Activated naive CD8-positive, alpha-beta T cell treated with anti-CD3 and anti-CD28 coated beads, Interleukin-2, amount 10 ng/mL, durations not matched to agents 7 days and 5 days (primary cell): Measurements from ENCODE around the gene CDH4. TPM values are rescaled to one million over a fixed set of nuclear protein-coding genes. Genes with fewer than 3 reads are reported as not detected.

ENCODE experiments used
- ATAC-seq: fragments of 150-1000 bp; cut with Tn5 transposase; one replicate; pipeline ENCODE4 v1.10.0; 2021; ENCODE audit warnings: low read depth, moderate library complexity
- POLR2A ChIA-PET: fragments of 350-600 bp; sonication (Branson Sonifier 250); formaldehyde crosslinking; loops from one replicate; lab custom pipeline; 2021; ENCODE audit warnings: antibody characterized with exemption; lab: Charles Lee
- DNase-seq: peaks from one replicate; pipeline ENCODE4 v3.0.0; 2021
- H3K27ac Mint-ChIP-seq: one replicate; pipeline ENCODE4 v1.8.0; 2022; ENCODE audit warnings: mild to moderate bottlenecking, mixed read lengths
- H3K27me3 Mint-ChIP-seq: one replicate; pipeline ENCODE4 v1.8.0; 2022; ENCODE audit warnings: mild to moderate bottlenecking, moderate library complexity, mixed read lengths
- H3K36me3 Mint-ChIP-seq: one replicate; pipeline ENCODE4 v1.8.0; 2021; ENCODE audit warnings: mild to moderate bottlenecking, mixed read lengths
- H3K4me1 Mint-ChIP-seq: one replicate; pipeline ENCODE4 v1.8.0; 2021; ENCODE audit warnings: mixed read lengths
- H3K4me3 Mint-ChIP-seq: one replicate; pipeline ENCODE4 v1.8.0; 2022; ENCODE audit warnings: mild to moderate bottlenecking, moderate library complexity, mixed read lengths
- H3K9me3 Mint-ChIP-seq: one replicate; pipeline ENCODE4 v1.8.0; 2021; ENCODE audit warnings: mixed read lengths
- total RNA-seq, 2 experiments: library from RNA; stranded (reverse); gene quantifications; one replicate each; pipeline ENCODE4 v1.2.3, GENCODE V29; 2021

The CDH4 gene
- total RNA-seq, 2 experiments from 2014 or later, result 0.14 to 0.20 TPM

DNA sequence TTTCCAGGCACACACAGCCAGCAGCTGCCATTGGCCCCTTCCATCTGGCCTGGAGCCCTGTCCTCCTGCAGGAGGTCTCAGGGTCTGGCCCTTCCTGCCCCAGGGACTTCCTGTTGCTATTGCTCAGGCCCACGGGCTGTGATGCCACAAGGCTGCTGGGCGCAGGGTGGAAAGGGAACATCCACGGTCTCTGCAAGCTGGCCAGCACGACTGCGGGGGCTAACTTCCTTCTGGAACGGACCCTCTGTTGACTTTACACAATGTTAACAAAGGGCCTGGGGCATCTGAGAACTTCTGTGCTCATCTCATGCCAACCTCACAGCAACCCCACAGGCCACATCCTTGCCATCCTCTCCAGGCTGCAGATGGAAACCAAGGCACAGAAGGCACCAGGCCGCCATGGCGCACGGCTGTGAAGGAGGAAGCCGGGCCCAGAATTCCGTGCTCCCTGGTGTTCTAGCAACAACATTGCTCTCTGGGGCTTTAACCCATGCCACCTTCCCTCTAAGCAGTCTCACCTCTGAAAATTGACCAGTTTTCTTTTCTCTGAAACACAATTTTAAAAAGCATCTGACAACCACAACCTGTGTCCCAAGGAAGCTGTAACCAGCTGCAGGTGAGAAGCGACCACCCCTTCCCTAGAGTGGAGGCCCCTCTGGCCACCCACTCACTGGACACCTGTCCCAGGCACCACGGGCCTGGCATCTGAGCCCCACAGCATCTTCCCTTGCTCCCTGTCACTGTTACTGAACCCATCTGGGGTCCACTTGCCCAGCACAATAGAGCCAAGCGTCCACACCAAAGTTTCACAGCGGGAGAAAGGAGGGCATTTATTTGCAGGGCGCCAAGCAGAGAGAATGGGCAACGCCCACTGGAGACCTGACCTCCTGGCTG, 261.3 kb downstream of the CDH4 start:
- H3K9me3 Mint-ChIP-seq, result no peaks in the 10 kb centered on the region
- no peak overlapping the region for H3K27ac Mint-ChIP-seq
- H3K4me3 Mint-ChIP-seq, result no peak overlapping the region
- peaks cover 3% of the 10 kb centered on the region for H3K27me3 Mint-ChIP-seq
- H3K36me3 Mint-ChIP-seq, result no peaks in the 10 kb centered on the region
- no peaks in the 10 kb centered on the region for H3K4me1 Mint-ChIP-seq
- POLR2A ChIA-PET, result no interaction called here
- ATAC-seq (no peak), DNase-seq (no peak)

GRCh38 chr20:61514018-61514365, 261.9 kb downstream of the CDH4 start:
- no peak overlapping the region for H3K4me3 Mint-ChIP-seq
- no peaks in the 10 kb centered on the region for H3K36me3 Mint-ChIP-seq
- ATAC-seq (no peak), DNase-seq (no peak)
- no peaks in the 10 kb centered on the region for H3K4me1 Mint-ChIP-seq
- H3K9me3 Mint-ChIP-seq, result peaks cover 3% of the 10 kb centered on the region
- POLR2A ChIA-PET, result no interaction called here
- peaks cover 3% of the 10 kb centered on the region for H3K27me3 Mint-ChIP-seq
- no peak overlapping the region for H3K27ac Mint-ChIP-seq

GRCh38 chr20:61514396-61514795, 262.3 kb downstream of the CDH4 start:
- Mint-ChIP-seq H3K4me1 (no peaks in the 10 kb centered on the region), H3K27ac (no peak overlapping the region), H3K36me3 (no peaks in the 10 kb centered on the region), H3K9me3 (peaks cover 3% of the 10 kb centered on the region), H3K27me3 (peaks cover 3% of the 10 kb centered on the region), H3K4me3 (no peak overlapping the region)
- DNase-seq (no peak), ATAC-seq (no peak)
- POLR2A ChIA-PET, result no interaction called here

GRCh38 chr20:61514805-61515505, 262.9 kb downstream of the CDH4 start:
- POLR2A ChIA-PET, result no interaction called here
- Mint-ChIP-seq H3K27ac (no peak overlapping the region), H3K4me1 (no peaks in the 10 kb centered on the region), H3K27me3 (peaks cover 3% of the 10 kb centered on the region), H3K9me3 (peaks cover 3% of the 10 kb centered on the region), H3K36me3 (no peaks in the 10 kb centered on the region), H3K4me3 (no peak overlapping the region)
- ATAC-seq (no peak), DNase-seq (no peak)

- peaks cover 3% of the 10 kb centered on the region for H3K9me3 Mint-ChIP-seq
- no peaks in the 10 kb centered on the region for H3K4me1 Mint-ChIP-seq
- peaks cover 3% of the 10 kb centered on the region for H3K27me3 Mint-ChIP-seq
- DNase-seq (no peak), ATAC-seq (no peak)
- POLR2A ChIA-PET, result no interaction called here
- no peak overlapping the region for H3K27ac Mint-ChIP-seq
- H3K4me3 Mint-ChIP-seq, result no peak overlapping the region
- H3K36me3 Mint-ChIP-seq, result no peaks in the 10 kb centered on the region
These were observed 263.9 kb downstream of the CDH4 start for GRCh38 chr20:61515922-61516321.

GRCh38 chr20:61516346-61517208, 264.5 kb downstream of the CDH4 start:
- no peak for DNase-seq
- Mint-ChIP-seq H3K27me3 (peaks cover 3% of the 10 kb centered on the region), H3K9me3 (peaks cover 3% of the 10 kb centered on the region), H3K4me3 (no peak overlapping the region), H3K27ac (no peak overlapping the region), H3K4me1 (no peaks in the 10 kb centered on the region), H3K36me3 (no peaks in the 10 kb centered on the region)
- no peak for ATAC-seq
- POLR2A ChIA-PET, result no interaction called here

DNA sequence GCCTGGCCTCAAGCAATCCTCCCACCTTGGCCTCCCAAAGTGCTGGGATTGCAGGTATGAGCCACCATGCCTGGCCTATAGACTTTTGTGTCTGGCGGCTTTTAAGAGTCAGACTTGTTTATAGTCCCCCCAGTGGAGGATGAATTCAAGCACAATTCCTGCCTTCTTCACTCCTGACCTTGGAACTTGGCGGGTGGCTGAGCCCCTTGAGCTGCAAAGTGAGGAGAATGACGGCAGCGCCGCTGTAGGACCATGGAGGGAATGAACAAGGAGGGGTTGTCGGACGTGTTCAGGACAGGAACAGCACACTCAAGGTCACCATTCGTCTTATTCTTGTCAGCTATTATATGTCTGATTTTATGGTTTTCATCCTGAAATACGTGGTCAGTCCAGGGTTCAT, 265.4 kb downstream of the CDH4 start:
- no peak overlapping the region for H3K4me3 Mint-ChIP-seq
- peaks cover 3% of the 10 kb centered on the region for H3K27me3 Mint-ChIP-seq
- no peaks in the 10 kb centered on the region for H3K4me1 Mint-ChIP-seq
- peaks cover 3% of the 10 kb centered on the region for H3K9me3 Mint-ChIP-seq
- H3K27ac Mint-ChIP-seq, result no peak overlapping the region
- ATAC-seq (no peak), DNase-seq (no peak)
- H3K36me3 Mint-ChIP-seq, result no peaks in the 10 kb centered on the region
- POLR2A ChIA-PET, result no interaction called here

GRCh38 chr20:61518424-61518951, 266.4 kb downstream of the CDH4 start:
- no peaks in the 10 kb centered on the region for H3K36me3 Mint-ChIP-seq
- ATAC-seq (no peak), DNase-seq (no peak)
- H3K4me1 Mint-ChIP-seq, result no peaks in the 10 kb centered on the region
- peaks cover 3% of the 10 kb centered on the region for H3K27me3 Mint-ChIP-seq
- no peak overlapping the region for H3K27ac Mint-ChIP-seq
- POLR2A ChIA-PET, result no interaction called here
- H3K4me3 Mint-ChIP-seq, result no peak overlapping the region
- peaks cover 3% of the 10 kb centered on the region for H3K9me3 Mint-ChIP-seq

- Mint-ChIP-seq H3K4me1 (no peaks in the 10 kb centered on the region), H3K9me3 (peaks cover 3% of the 10 kb centered on the region), H3K27ac (no peak overlapping the region), H3K36me3 (no peaks in the 10 kb centered on the region), H3K4me3 (no peak overlapping the region), H3K27me3 (peaks cover 3% of the 10 kb centered on the region)
- ATAC-seq, result no peak
- POLR2A ChIA-PET, result no interaction called here
- no peak for DNase-seq
These were observed 267.4 kb downstream of the CDH4 start for GRCh38 chr20:61519488-61519887.

DNA sequence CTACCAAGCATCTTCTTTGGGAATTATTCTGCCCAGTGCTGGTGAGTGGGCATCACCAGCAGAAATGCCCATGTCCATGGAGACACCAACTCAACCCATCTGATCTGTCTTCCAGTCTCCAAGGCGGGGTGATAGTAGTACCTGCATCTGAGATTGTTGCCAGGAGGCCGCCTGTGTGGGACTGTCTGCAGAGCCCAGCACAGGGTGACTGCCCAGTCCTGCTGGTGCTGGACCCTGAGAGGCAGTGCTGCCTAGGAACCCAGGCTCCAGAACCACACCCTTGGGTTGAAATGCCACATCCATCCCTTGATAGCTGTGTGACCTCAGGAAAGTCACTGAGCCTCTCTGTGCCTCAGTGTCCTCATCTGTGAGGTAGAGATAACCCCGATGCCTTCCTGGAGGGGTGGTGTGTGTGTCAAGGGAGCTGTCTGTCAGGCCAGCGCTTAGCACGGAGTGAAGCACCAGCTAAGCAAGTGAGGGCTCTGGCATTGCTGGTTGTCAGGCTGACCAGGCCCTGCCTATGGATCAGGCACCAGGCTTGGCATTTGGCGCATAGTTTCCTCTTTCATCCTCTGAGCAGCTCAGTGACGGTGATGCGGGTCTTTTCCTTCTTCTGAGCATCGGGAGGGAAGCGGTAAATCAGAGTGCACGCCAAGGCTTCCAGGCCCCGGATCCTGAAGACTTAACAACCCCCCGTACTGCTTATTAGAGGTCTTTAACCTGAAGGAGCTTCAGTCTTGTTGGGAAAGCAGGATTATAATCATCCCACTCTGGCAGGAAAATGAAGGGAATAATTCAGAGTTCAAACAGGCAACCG, 268.2 kb downstream of the CDH4 start:
- H3K9me3 Mint-ChIP-seq, result peaks cover 3% of the 10 kb centered on the region
- POLR2A ChIA-PET, result no interaction called here
- no peak overlapping the region for H3K27ac Mint-ChIP-seq
- H3K4me3 Mint-ChIP-seq, result no peak overlapping the region
- no peaks in the 10 kb centered on the region for H3K4me1 Mint-ChIP-seq
- H3K36me3 Mint-ChIP-seq, result no peaks in the 10 kb centered on the region
- DNase-seq, result no peak
- H3K27me3 Mint-ChIP-seq, result peaks cover 3% of the 10 kb centered on the region
- ATAC-seq, result no peak

DNA sequence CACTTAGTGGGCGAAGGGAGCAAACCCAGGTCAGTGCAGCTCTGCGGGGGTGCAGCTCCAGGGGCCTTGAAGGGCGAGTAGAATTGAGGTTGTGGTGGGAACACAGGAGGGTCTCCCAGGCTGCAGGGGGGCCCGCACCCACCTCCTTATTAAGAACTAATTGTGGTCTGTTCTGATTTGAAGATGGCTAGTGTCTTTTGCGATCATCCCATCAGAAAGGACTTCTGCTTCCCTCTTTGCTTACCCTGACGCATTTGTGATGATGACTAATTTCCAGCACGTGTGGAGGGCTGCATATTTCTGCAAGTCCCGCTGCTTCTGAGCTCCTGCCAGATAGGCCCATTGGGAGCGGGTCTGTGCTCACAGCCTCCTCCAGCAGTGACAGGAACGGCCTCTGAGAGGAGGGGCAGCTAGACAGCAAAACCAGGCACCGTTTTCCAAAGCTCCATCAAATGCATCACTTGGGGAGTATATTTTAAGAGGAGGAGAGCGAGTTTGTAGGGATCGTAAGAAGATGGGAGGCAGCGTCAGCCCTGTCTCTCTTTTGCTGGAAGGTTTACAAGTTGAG, 268.9 kb downstream of the CDH4 start:
- H3K27ac Mint-ChIP-seq, result no peak overlapping the region
- H3K27me3 Mint-ChIP-seq, result peaks cover 3% of the 10 kb centered on the region
- H3K4me3 Mint-ChIP-seq, result no peak overlapping the region
- POLR2A ChIA-PET, result no interaction called here
- H3K4me1 Mint-ChIP-seq, result no peaks in the 10 kb centered on the region
- H3K9me3 Mint-ChIP-seq, result peaks cover 3% of the 10 kb centered on the region
- ATAC-seq (no peak), DNase-seq (no peak)
- H3K36me3 Mint-ChIP-seq, result no peaks in the 10 kb centered on the region

GRCh38 chr20:61521687-61522420, 269.8 kb downstream of the CDH4 start:
- ATAC-seq (no peak), DNase-seq (no peak)
- H3K9me3 Mint-ChIP-seq, result peaks cover 3% of the 10 kb centered on the region
- POLR2A ChIA-PET, result no interaction called here
- no peak overlapping the region for H3K27ac Mint-ChIP-seq
- no peaks in the 10 kb centered on the region for H3K4me1 Mint-ChIP-seq
- H3K27me3 Mint-ChIP-seq, result no peaks in the 10 kb centered on the region
- no peaks in the 10 kb centered on the region for H3K36me3 Mint-ChIP-seq
- H3K4me3 Mint-ChIP-seq, result no peak overlapping the region
